ENCODE data around the gene FAM47E.

Gene FAM47E

DNA sequence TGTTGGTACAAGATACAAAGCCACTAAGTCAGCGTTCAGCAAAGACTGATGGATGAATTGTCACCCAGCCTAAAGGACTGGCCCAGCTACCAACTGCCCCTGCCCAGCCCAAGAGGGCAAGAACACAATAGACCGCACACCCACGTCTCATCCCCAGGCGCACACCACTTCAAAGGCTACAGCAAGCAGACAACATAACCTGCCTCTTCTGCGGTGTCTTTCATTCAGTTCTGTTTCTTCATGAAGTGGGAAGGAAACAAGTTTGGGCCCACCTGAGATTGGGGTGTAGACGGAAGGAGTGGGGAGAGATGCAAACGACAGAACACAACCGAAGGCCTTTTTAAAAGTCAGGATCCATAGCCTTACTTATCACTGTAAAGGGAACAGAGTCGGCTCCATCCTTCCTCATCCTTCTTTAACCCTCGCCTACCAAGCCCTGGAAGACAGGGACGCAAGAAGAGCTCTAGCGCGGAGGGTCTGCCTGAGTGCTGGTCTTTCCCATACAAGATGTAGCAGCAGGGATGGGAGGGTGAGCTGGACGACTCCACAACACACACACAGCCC is 38.6 kb upstream of the FAM47E start:
- peak; percentile 12 for DNase-seq
- Histone ChIP-seq H3K27ac (peak overlapping the region; percentile 86), H3K36me3 (replicated peaks) (no peaks in the 10 kb centered on the region), H3K27me3 (replicated peaks) (no peaks in the 10 kb centered on the region), H3K4me3 (ENCODE audit: low read depth, low read length) (peak overlapping the region; percentile 84)
- in situ Hi-C loops (cut with HindIII; ENCODE audit: low pct_ligation_motif_present, low sequenced_read_pairs) = no loop called here
- TF ChIP-seq CTCF (IDR thresholded peaks at IDR 0.05; ENCODE audit: low read depth, low read length, missing control alignments) = no peak

- TF ChIP-seq CTCF (IDR thresholded peaks at IDR 0.05; ENCODE audit: low read depth, low read length, missing control alignments) = no peak
- in situ Hi-C loops (cut with HindIII; ENCODE audit: low pct_ligation_motif_present, low sequenced_read_pairs) = no loop called here
- Histone ChIP-seq H3K27me3 (replicated peaks) (no peaks in the 10 kb centered on the region), H3K36me3 (replicated peaks) (no peaks in the 10 kb centered on the region), H3K27ac (peak within 1 kb of the TSS; percentile 86), H3K4me3 (ENCODE audit: low read depth, low read length) (peak within 1 kb of the TSS; percentile 84)
- peak; percentile 67 for DNase-seq
These were observed 37.9 kb upstream of the FAM47E start, which contains the start of gene SCARB2 for GRCh38 chr4:76213415-76214176. SCARB2 (minus strand) TSS chr4:76213824; CDS start chr4:76213543, 281 bp downstream.

- H3K27ac ChIP-seq = peak overlapping the region; percentile 86
- no peak for DNase-seq
- in situ Hi-C loops (cut with HindIII; ENCODE audit: low pct_ligation_motif_present, low sequenced_read_pairs) = no loop called here
- H3K36me3 ChIP-seq (replicated peaks) = no peaks in the 10 kb centered on the region
- no peak for TF ChIP-seq CTCF (IDR thresholded peaks at IDR 0.05; ENCODE audit: low read depth, low read length, missing control alignments)
- peak overlapping the region; percentile 84 for H3K4me3 ChIP-seq (ENCODE audit: low read depth, low read length)
- no peaks in the 10 kb centered on the region for H3K27me3 ChIP-seq (replicated peaks)
These were observed 37.3 kb upstream of the FAM47E start for GRCh38 chr4:76214177-76214675.

GRCh38 chr4:76215077-76215476 is 36.4 kb upstream of the FAM47E start:
- Histone ChIP-seq H3K4me3 (ENCODE audit: low read depth, low read length) (no peak overlapping the region), H3K36me3 (replicated peaks) (no peaks in the 10 kb centered on the region)

DNA sequence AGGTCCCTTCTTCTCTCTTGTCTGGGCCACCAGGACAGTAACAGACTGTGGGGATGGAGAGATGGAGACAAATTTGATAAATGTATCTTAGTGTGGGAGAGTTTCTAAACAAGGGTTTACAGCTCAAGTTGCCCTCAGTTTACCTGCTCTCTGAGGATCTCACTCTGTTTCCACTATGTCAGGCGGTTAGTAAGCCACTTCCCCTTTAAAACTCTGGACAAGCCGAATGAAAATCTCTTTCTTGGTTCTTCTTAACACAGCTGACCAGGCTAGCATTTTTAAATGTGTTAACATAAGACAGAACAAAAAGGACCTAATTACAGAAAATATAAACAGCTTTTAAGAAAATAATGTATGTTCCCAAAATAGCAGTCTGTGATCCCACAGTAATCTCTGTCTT is 35.0 kb upstream of the FAM47E start:
- Histone ChIP-seq H3K36me3 (replicated peaks) (no peaks in the 10 kb centered on the region), H3K27me3 (replicated peaks) (no peaks in the 10 kb centered on the region), H3K4me3 (ENCODE audit: low read depth, low read length) (no peak overlapping the region), H3K27ac (no peak overlapping the region)
- no peak for DNase-seq
- in situ Hi-C loops (cut with HindIII; ENCODE audit: low pct_ligation_motif_present, low sequenced_read_pairs) = no loop called here
- no peak for TF ChIP-seq CTCF (IDR thresholded peaks at IDR 0.05; ENCODE audit: low read depth, low read length, missing control alignments)

More at GRCh38 chr4:76215077-76215476, 36.4 kb upstream of the FAM47E start:
- H3K27me3 ChIP-seq (replicated peaks) = no peaks in the 10 kb centered on the region
- in situ Hi-C loops (cut with HindIII; ENCODE audit: low pct_ligation_motif_present, low sequenced_read_pairs) = no loop called here
- no peak for TF ChIP-seq CTCF (IDR thresholded peaks at IDR 0.05; ENCODE audit: low read depth, low read length, missing control alignments)
- no peak overlapping the region for H3K27ac ChIP-seq
- DNase-seq = no peak
